SK-N-SH treated with all-trans-retinoic acid at 6 μM for 48 hours (cell line): ENCODE results near the gene FBXW2.

Experiments used
- ATAC-seq: fragments of 200-7000 bp; cut with Tn5 transposase; 3 replicates; pipeline ENCODE4 v1.9.1; 2020; ENCODE audit warnings: mild to moderate bottlenecking, moderate library complexity
- ARNTL ChIP-seq: fragments of 450-650 bp; formaldehyde crosslinking; IDR thresholded peaks from 2 replicates; pipeline ENCODE4 v1.5.0; 2020; ENCODE audit warnings: low read depth, mild to moderate bottlenecking, moderate library complexity, borderline replicate concordance
- CREB5 ChIP-seq: fragments of 250-450 bp; sonication (Bioruptor Pico); IDR thresholded peaks from 2 replicates; pipeline ENCODE4 v1.5.1; 2020; ENCODE audit warnings: low read depth, mild to moderate bottlenecking, moderate library complexity
- ESRRG ChIP-seq: fragments of 250-450 bp; sonication (Bioruptor Pico); IDR thresholded peaks from 2 replicates; pipeline ENCODE4 v1.6.1; 2021; ENCODE audit warnings: mild to moderate bottlenecking
- GLIS3 ChIP-seq: fragments of 250-450 bp; sonication (Bioruptor Pico); IDR thresholded peaks from 2 replicates; pipeline ENCODE4 v1.5.0; 2020; ENCODE audit warnings: mild to moderate bottlenecking, moderate library complexity
- ISL1 ChIP-seq: fragments of 250-450 bp; sonication (Bioruptor Pico); IDR thresholded peaks from 2 replicates; pipeline ENCODE4 v2.1.2; 2022; ENCODE audit warnings: mild to moderate bottlenecking, moderate library complexity
- OSR1 ChIP-seq: fragments of 250-450 bp; sonication (Bioruptor Pico); IDR thresholded peaks from 2 replicates; pipeline ENCODE4 v1.8.0; 2022; ENCODE audit warnings: moderate library complexity, mild to moderate bottlenecking, inconsistent platforms
- PPARA ChIP-seq: fragments of 250-450 bp; sonication (Bioruptor Pico); IDR thresholded peaks from 2 replicates; pipeline ENCODE4 v1.5.0; 2020; ENCODE audit warnings: mild to moderate bottlenecking, borderline replicate concordance
- RARB ChIP-seq: fragments of 250-450 bp; sonication (Bioruptor Pico); IDR thresholded peaks from 2 replicates; pipeline ENCODE4 v1.8.0; 2021; ENCODE audit warnings: mild to moderate bottlenecking, moderate library complexity
- SNAI2 ChIP-seq: fragments of 250-450 bp; sonication (Bioruptor Pico); IDR thresholded peaks from 2 replicates; pipeline ENCODE4 v1.5.0; 2020; ENCODE audit warnings: mild to moderate bottlenecking, moderate library complexity
- TCF4 ChIP-seq: fragments of 250-450 bp; sonication (Bioruptor Pico); IDR thresholded peaks from 2 replicates; pipeline ENCODE4 v1.8.0; 2021; ENCODE audit warnings: mild to moderate bottlenecking, moderate library complexity, borderline replicate concordance
- TOX ChIP-seq: fragments of 250-450 bp; sonication (Bioruptor Pico); IDR thresholded peaks from 2 replicates; pipeline ENCODE4 v1.8.0; 2021; ENCODE audit warnings: mild to moderate bottlenecking, moderate library complexity, borderline replicate concordance
- ZC3H10 ChIP-seq: fragments of 250-450 bp; sonication (Bioruptor Pico); IDR thresholded peaks from 2 replicates; pipeline ENCODE4 v1.5.1; 2021; ENCODE audit warnings: mild to moderate bottlenecking, moderate library complexity
- ZFP3 ChIP-seq: fragments of 250-450 bp; sonication (Bioruptor Pico); IDR thresholded peaks from 2 replicates; pipeline ENCODE4 v1.5.0; 2020; ENCODE audit warnings: mild to moderate bottlenecking, moderate library complexity
- ZFP30 ChIP-seq: fragments of 450-650 bp; formaldehyde crosslinking; IDR thresholded peaks from 2 replicates; pipeline ENCODE4 v1.5.0; 2022; ENCODE audit warnings: mild to moderate bottlenecking, moderate library complexity
- ZNF565 ChIP-seq: fragments of 450-650 bp; formaldehyde crosslinking; conservative IDR thresholded peaks from 2 replicates; pipeline ENCODE4 v1.5.0; 2020; ENCODE audit warnings: low read depth, mild to moderate bottlenecking, moderate library complexity
- ZNF70 ChIP-seq: fragments of 450-650 bp; formaldehyde crosslinking; IDR thresholded peaks from 2 replicates; pipeline ENCODE4 v1.5.0; 2020; ENCODE audit warnings: mild to moderate bottlenecking, moderate library complexity
- ZNF8 ChIP-seq: fragments of 450-650 bp; formaldehyde crosslinking; IDR thresholded peaks from 2 replicates; pipeline ENCODE4 v1.5.0; 2020; ENCODE audit warnings: mild to moderate bottlenecking, moderate library complexity
- TF ChIP-seq, protein P1 (sequence below): fragments of 250-450 bp; sonication (Bioruptor Pico); IDR thresholded peaks from 2 replicates; pipeline ENCODE4 v1.5.1; 2021; ENCODE audit warnings: mild to moderate bottlenecking, moderate library complexity
- TF ChIP-seq, protein P2 (sequence below): fragments of 250-450 bp; sonication (Bioruptor Pico); IDR thresholded peaks from 2 replicates; pipeline ENCODE4 v1.8.0; 2020; ENCODE audit warnings: mild to moderate bottlenecking, moderate library complexity, borderline replicate concordance
- TF ChIP-seq, protein P3 (sequence below): fragments of 250-450 bp; sonication (Bioruptor Pico); IDR thresholded peaks from 2 replicates; pipeline ENCODE4 v1.5.0; 2020; ENCODE audit warnings: mild to moderate bottlenecking, moderate library complexity

Gene FBXW2

DNA sequence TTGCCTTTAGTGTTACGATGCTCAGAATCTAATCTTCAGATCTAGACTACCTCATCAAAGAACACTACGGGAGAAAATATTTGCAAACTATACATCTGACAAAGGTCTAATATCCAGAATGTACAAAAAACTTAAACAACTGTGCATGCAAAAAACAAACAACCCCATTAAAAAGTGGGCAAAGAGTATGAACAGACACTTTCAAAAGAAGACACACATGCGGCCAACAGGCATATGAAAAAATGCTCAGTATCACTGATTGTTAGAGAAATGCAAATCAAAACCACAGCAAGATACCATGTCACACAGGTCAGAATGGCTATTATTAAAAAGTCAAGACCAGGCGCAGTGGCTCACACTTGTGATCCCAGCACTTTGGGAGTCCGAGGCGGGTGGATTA lies 47.9 kb downstream of the FBXW2 start:
- TF ChIP-seq TCF4 (CRISPR knock-in tag): no peak
- TF ChIP-seq ZNF565 (CRISPR knock-in tag): no peak
- no peak for TF ChIP-seq RARB (CRISPR knock-in tag)
- TF ChIP-seq ZNF70 (CRISPR knock-in tag): no peak
- no peak for TF ChIP-seq SNAI2
- TF ChIP-seq, protein P1, sequence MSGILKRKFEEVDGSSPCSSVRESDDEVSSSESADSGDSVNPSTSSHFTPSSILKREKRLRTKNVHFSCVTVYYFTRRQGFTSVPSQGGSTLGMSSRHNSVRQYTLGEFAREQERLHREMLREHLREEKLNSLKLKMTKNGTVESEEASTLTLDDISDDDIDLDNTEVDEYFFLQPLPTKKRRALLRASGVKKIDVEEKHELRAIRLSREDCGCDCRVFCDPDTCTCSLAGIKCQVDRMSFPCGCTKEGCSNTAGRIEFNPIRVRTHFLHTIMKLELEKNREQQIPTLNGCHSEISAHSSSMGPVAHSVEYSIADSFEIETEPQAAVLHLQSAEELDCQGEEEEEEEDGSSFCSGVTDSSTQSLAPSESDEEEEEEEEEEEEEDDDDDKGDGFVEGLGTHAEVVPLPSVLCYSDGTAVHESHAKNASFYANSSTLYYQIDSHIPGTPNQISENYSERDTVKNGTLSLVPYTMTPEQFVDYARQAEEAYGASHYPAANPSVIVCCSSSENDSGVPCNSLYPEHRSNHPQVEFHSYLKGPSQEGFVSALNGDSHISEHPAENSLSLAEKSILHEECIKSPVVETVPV (CRISPR knock-in tag): no peak
- no peak for TF ChIP-seq PPARA (CRISPR knock-in tag)
- TF ChIP-seq ZFP3 (CRISPR knock-in tag): no peak
- ATAC-seq: no peak

- ATAC-seq: peak; percentile 95
- TF ChIP-seq ZNF70 (CRISPR knock-in tag): no peak
- TF ChIP-seq GLIS3 (CRISPR knock-in tag): no peak
- TF ChIP-seq, protein P1 (CRISPR knock-in tag): no peak
- TF ChIP-seq, all 23 proteins: peak for 0
These were observed 50.2 kb downstream of the FBXW2 start for GRCh38 chr9:120742951-120743416.

- ATAC-seq: no peak
These were observed 51.5 kb downstream of the FBXW2 start for GRCh38 chr9:120741701-120742100.

GRCh38 chr9:120741191-120741590 lies 52.0 kb downstream of the FBXW2 start:
- no peak for ATAC-seq
- TF ChIP-seq GLIS3 (CRISPR knock-in tag): no peak
- TF ChIP-seq TCF4 (CRISPR knock-in tag): no peak
- TF ChIP-seq ZNF8 (CRISPR knock-in tag): no peak
- no peak for TF ChIP-seq OSR1 (CRISPR knock-in tag)
- no peak for TF ChIP-seq ZC3H10
- TF ChIP-seq ISL1: no peak
- TF ChIP-seq, protein P2, sequence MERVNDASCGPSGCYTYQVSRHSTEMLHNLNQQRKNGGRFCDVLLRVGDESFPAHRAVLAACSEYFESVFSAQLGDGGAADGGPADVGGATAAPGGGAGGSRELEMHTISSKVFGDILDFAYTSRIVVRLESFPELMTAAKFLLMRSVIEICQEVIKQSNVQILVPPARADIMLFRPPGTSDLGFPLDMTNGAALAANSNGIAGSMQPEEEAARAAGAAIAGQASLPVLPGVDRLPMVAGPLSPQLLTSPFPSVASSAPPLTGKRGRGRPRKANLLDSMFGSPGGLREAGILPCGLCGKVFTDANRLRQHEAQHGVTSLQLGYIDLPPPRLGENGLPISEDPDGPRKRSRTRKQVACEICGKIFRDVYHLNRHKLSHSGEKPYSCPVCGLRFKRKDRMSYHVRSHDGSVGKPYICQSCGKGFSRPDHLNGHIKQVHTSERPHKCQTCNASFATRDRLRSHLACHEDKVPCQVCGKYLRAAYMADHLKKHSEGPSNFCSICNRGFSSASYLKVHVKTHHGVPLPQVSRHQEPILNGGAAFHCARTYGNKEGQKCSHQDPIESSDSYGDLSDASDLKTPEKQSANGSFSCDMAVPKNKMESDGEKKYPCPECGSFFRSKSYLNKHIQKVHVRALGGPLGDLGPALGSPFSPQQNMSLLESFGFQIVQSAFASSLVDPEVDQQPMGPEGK (CRISPR knock-in tag): no peak
- TF ChIP-seq, protein P3, sequence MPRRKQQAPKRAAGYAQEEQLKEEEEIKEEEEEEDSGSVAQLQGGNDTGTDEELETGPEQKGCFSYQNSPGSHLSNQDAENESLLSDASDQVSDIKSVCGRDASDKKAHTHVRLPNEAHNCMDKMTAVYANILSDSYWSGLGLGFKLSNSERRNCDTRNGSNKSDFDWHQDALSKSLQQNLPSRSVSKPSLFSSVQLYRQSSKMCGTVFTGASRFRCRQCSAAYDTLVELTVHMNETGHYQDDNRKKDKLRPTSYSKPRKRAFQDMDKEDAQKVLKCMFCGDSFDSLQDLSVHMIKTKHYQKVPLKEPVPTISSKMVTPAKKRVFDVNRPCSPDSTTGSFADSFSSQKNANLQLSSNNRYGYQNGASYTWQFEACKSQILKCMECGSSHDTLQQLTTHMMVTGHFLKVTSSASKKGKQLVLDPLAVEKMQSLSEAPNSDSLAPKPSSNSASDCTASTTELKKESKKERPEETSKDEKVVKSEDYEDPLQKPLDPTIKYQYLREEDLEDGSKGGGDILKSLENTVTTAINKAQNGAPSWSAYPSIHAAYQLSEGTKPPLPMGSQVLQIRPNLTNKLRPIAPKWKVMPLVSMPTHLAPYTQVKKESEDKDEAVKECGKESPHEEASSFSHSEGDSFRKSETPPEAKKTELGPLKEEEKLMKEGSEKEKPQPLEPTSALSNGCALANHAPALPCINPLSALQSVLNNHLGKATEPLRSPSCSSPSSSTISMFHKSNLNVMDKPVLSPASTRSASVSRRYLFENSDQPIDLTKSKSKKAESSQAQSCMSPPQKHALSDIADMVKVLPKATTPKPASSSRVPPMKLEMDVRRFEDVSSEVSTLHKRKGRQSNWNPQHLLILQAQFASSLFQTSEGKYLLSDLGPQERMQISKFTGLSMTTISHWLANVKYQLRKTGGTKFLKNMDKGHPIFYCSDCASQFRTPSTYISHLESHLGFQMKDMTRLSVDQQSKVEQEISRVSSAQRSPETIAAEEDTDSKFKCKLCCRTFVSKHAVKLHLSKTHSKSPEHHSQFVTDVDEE: no peak
- no peak for TF ChIP-seq ARNTL
- TF ChIP-seq ZFP3 (CRISPR knock-in tag): no peak
- TF ChIP-seq TOX (CRISPR knock-in tag): no peak
- TF ChIP-seq ZNF565 (CRISPR knock-in tag): no peak
- TF ChIP-seq PPARA (CRISPR knock-in tag): no peak
- TF ChIP-seq CREB5 (CRISPR knock-in tag): no peak
- TF ChIP-seq SNAI2: no peak

More at GRCh38 chr9:120741701-120742100, 51.5 kb downstream of the FBXW2 start:
- TF ChIP-seq ZFP3 (CRISPR knock-in tag): no peak
- TF ChIP-seq TOX (CRISPR knock-in tag): no peak
- no peak for TF ChIP-seq ZFP30 (CRISPR knock-in tag)
- TF ChIP-seq ESRRG (CRISPR knock-in tag): no peak
